GM20000 (cell line): ENCODE measurements around the gene CCRL2.
"Not testable (repeated sequence)": the region's sequence is repeated elsewhere in the genome, so short reads cannot be mapped to it uniquely, and the experiment has no call there.

Experiments used
- DNase-seq: peaks from one replicate; pipeline ENCODE4 v3.0.0; 2012; ENCODE audit warnings: low spot score
- CTCF ChIP-seq: IDR thresholded peaks from 2 replicates; pipeline ENCODE4 v1.5.1; 2012; ENCODE audit warnings: mild to moderate bottlenecking, control low read depth; ENCODE audit errors: extremely low read depth, missing control alignments

CCRL2 gene

DNA sequence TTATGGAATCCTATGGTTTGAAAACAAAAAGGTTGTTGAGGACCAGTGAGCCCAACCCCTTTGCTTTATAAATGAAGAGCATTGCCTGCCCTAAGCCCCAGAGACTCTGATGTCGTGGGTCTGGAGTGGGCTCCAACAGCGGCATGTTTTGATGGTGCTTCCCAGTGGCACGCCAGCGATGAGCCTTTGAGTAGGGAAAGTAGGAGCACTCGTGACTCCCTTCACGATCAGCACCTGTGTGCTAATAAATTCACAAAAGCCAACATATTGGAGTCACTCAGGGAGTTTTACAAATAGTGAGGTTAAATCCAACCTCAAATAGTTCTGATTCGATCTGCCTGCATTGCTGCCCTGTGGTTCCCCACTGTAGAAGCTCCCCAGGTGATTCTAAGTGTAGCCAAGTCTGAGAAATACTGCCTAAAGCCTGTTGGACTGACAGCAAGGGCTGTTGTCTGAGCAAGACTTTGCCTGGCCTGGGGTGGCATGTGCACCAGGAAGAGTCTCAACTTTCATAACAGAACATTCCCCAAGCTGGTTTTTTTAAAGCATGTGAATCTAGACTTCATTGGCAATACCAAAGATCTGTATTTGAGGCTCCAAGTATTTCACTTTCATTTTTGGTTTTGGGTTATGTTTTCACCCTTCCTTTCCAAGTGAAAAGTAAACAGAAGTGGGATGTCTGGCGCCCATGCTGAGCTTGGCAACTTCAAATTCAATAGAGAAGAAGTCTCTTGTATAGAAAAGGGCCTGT, 26.4 kb upstream of the CCRL2 start:
- no peak for DNase-seq
- no peak for TF ChIP-seq CTCF

GRCh38 chr3:46381625-46382024, 25.4 kb upstream of the CCRL2 start:
- TF ChIP-seq CTCF, result no peak
- no peak for DNase-seq

GRCh38 chr3:46383211-46383950, 23.7 kb upstream of the CCRL2 start:
- no peak for TF ChIP-seq CTCF
- no peak for DNase-seq

DNA sequence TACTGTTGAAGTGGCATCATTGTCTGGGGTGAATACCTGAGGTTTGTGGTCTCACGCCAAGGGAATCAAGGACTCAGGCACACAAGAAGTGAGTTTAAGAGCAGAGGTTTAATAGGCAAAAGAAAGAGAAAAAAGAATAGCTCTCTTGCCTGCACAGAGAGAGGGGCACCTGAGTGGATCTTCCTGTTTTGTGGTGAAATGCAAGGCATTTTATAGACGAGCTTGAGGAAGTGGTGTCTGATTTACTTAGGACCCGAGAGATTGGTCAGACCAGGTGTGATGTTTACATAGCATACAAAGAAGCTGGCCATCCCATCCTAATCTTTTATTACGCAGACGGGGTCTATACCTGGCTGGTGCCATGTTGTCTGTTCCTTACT, 23.1 kb upstream of the CCRL2 start:
- TF ChIP-seq CTCF, result no peak
- no peak for DNase-seq

GRCh38 chr3:46386205-46386604, 20.9 kb upstream of the CCRL2 start:
- TF ChIP-seq CTCF, result no peak
- DNase-seq, result no peak

- not testable (repeated sequence) for DNase-seq
These were observed 18.2 kb upstream of the CCRL2 start for GRCh38 chr3:46388847-46389246.

DNA sequence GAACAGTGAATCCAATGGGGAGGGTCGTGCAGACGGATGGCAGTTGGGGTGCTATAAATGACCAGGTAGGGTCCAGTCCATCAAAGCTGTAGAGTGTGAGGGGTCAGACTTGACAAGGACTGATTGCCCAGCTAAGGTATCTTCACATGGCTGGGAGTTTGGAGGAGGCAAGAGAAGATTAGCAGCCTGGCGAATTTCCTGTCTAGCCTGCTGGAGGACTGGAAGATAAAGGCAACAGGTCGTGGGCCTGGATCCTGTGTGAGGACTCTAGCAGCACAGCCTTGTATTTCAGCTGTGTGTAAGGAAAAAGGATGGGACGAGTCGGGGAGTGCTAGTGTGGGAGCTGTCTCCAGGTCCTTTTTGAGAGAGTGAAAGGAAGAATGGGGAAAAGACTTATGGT, 17.8 kb upstream of the CCRL2 start:
- no peak for DNase-seq
- TF ChIP-seq CTCF, result no peak

DNA sequence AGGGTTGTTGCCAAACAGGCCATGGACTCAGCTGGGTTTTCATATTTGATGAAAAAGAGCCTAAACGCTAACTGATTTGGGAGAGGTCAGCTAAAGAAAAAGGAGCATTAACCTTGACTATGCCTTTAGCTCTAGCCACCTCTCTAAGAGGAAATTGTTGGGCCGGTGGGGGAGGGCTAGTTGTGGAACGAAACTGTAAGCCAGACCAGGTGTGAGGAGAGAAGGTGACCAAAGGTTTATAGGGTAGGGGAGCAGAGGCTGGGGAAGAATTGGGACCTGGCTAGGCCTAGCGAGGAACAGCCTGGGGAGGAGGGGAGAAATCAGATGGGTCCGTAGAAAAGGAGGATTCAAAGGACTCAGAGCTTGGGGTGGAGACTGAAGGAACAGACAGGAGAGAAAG, 15.5 kb upstream of the CCRL2 start:
- DNase-seq, result not testable (repeated sequence)
